HepG2 (cell line): Measurements from ENCODE around the gene BMAL1. TPM values are rescaled to one million over a fixed set of nuclear protein-coding genes. Genes with fewer than 3 reads are reported as not detected.

ENCODE experiments used
- ATAC-seq: fragments of 200-7000 bp; cut with Tn5 transposase; 3 replicates; pipeline ENCODE4 v1.9.1; 2020; ENCODE audit warnings: mild to moderate bottlenecking, moderate library complexity
- BruUV-seq: library from RNA; stranded (reverse); fragments of 400-500 nt; replicated peaks from 2 replicates; lab custom pipeline; 2021; lab: Mats Ljungman, UMichigan
- CTCF ChIA-PET: fragments of 300-600 bp; formaldehyde crosslinking; extraction: SDS; loops from one replicate; lab custom pipeline; 2021; ENCODE audit warnings: low total read pairs, inconsistent platforms, low intra/inter-chr PET ratio; lab: Yijun Ruan, JAX
- POLR2A ChIA-PET: fragments of 350-600 bp; sonication (Branson Sonifier 250); formaldehyde crosslinking; loops from one replicate; lab custom pipeline; 2020; ENCODE audit warnings: antibody characterized with exemption, inconsistent platforms; lab: Yijun Ruan, JAX
- DNase-seq: peaks from one replicate; pipeline ENCODE4 v3.0.0-alpha.2; 2015; ENCODE audit warnings: low spot score
- FAIRE-seq: peaks from 3 replicates; lab custom pipeline; 2011; peaks lifted over from hg19 to GRCh38; lab: Jason Lieb, UNC
- H2AFZ ChIP-seq: one replicate; pipeline ENCODE4 v1.6.1; 2011; ENCODE audit warnings: low read length, inconsistent platforms
- H3K27ac ChIP-seq: fragments of 300-600 bp; 3 replicates; pipeline ENCODE4 v1.8.0; 2011; ENCODE audit warnings: mixed run types, mild to moderate bottlenecking, mixed read lengths, low read length, inconsistent platforms; ENCODE audit not compliant: insufficient read depth; ENCODE audit errors: extremely low read length
- H3K27me3 ChIP-seq, 2 experiments: fragments of 200-600 bp in 1 of 2; 2 replicates in 1 of 2; 3 replicates in 1 of 2; pipeline versions ENCODE4 v1.6.0 to v1.8.0; 2011; ENCODE audit warnings: low read length in 2 of 2, mild to moderate bottlenecking in 2 of 2, moderate library complexity in 2 of 2, inconsistent platforms in 1 of 2; ENCODE audit not compliant: insufficient read depth in 2 of 2, control insufficient read depth in 1 of 2
- H3K36me3 ChIP-seq, 2 experiments: fragments of 200-600 bp in 1 of 2; replicated peaks in 1 of 2; 2 replicates in 1 of 2; 3 replicates in 1 of 2; pipeline versions ENCODE4 v1.5.1 to v1.8.0; 2011; ENCODE audit warnings: low read length in 2 of 2, inconsistent platforms in 1 of 2; ENCODE audit not compliant: insufficient read depth in 2 of 2, control insufficient read depth in 1 of 2
- H3K4me1 ChIP-seq: 2 replicates; pipeline ENCODE4 v1.5.1; 2012; ENCODE audit warnings: low read length, inconsistent platforms; ENCODE audit not compliant: insufficient read depth
- H3K4me2 ChIP-seq: 2 replicates; pipeline ENCODE4 v1.6.0; 2011; ENCODE audit warnings: low read depth, low read length, inconsistent platforms
- H3K4me3 ChIP-seq, 3 experiments: fragments of 200-600 bp in 1 of 3; sonication (generic), shearing (Covaris generic) in 1 of 3; replicated peaks in 1 of 3; 2 replicates each; pipeline ENCODE4 v1.5.1; 2011 to 2016; ENCODE audit warnings: low read length in 3 of 3, inconsistent platforms in 2 of 3, low read depth in 2 of 3, mild to moderate bottlenecking in 2 of 3, control low read depth in 1 of 3, mixed read lengths in 1 of 3; ENCODE audit not compliant: insufficient read depth in 1 of 3
- H3K79me2 ChIP-seq: one replicate; pipeline ENCODE4 v1.6.1; 2011; ENCODE audit warnings: low read length, inconsistent platforms; ENCODE audit not compliant: insufficient read depth
- H3K9ac ChIP-seq: 2 replicates; pipeline ENCODE4 v1.6.0; 2011; ENCODE audit warnings: mild to moderate bottlenecking, low read depth, low read length, inconsistent platforms; ENCODE audit not compliant: insufficient read depth
- H3K9me3 ChIP-seq: 2 replicates; pipeline ENCODE4 v1.5.1; 2012; ENCODE audit warnings: mild to moderate bottlenecking, low read length
- H4K20me1 ChIP-seq: 2 replicates; pipeline ENCODE4 v1.6.0; 2011; ENCODE audit warnings: inconsistent platforms, mild to moderate bottlenecking, low read length, moderate library complexity; ENCODE audit not compliant: insufficient read depth
- HDAC6 ChIP-seq: fragments of 200-600 bp; sonication (generic); IDR thresholded peaks from 2 replicates; pipeline ENCODE4 v1.7.0; 2017; ENCODE audit warnings: mild to moderate bottlenecking, antibody characterized with exemption, low read length, low read depth
- STAT5B ChIP-seq: sonication (generic); formaldehyde crosslinking; IDR thresholded peaks from 2 replicates; pipeline ENCODE4 v1.4.0; 2020; ENCODE audit warnings: missing genetic modification reagents
- ZBTB20 ChIP-seq: sonication (generic); formaldehyde crosslinking; IDR thresholded peaks from 2 replicates; pipeline ENCODE4 v1.8.1; 2023; ENCODE audit warnings: missing genetic modification reagents, low read depth, mild to moderate bottlenecking, borderline replicate concordance
- ZBTB40 ChIP-seq, 2 experiments: fragments of 450-650 bp in 1 of 2; sonication (generic) in 1 of 2; formaldehyde crosslinking in 1 of 2; IDR thresholded peaks; 2 replicates each; pipeline versions ENCODE4 v1.6.1 to v1.8.0; 2016 to 2022; ENCODE audit warnings: antibody characterized with exemption in 1 of 2, mild to moderate bottlenecking in 1 of 2, missing genetic modification reagents in 1 of 2
- ZFP62 ChIP-seq: sonication (generic); formaldehyde crosslinking; IDR thresholded peaks from 2 replicates; pipeline ENCODE4 v1.4.0; 2020; ENCODE audit warnings: missing genetic modification reagents
- ZNF782 ChIP-seq: sonication (generic); formaldehyde crosslinking; IDR thresholded peaks from 2 replicates; pipeline ENCODE4 v1.4.0; 2020; ENCODE audit warnings: missing genetic modification reagents, mild to moderate bottlenecking, borderline replicate concordance
- WGBS: methylation state at CpG from one replicate; pipeline ENCODE4 v1.1.6; 2017; ENCODE audit warnings: low lambda C conversion rate; 5-methylcytosine and 5-hydroxymethylcytosine counted together
- in situ Hi-C: cut with HindIII; loops from 2 replicates; pipeline ENCODE4 v1.10.0; 2017; ENCODE audit warnings: low pct_unique_long_range_greater_than_20kb; ENCODE audit not compliant: extremely low pct_ligation_motif_present
- intact Hi-C: fragments of 100-400 bp; cut with micrococcal nuclease; formaldehyde crosslinking; loops from one replicate; pipeline ENCODE4 v1.10.0; 2022; ENCODE audit not compliant: unreplicated experiment
- polyA plus RNA-seq, 8 experiments: library from polyadenylated mRNA; depleted of rRNA in 3 of 8; stranded (reverse) in 7 of 8; unstranded in 1 of 8; fragments of >200 nt; fragmentation: Illumina TruSeq in 4 of 8; extraction: Trizol in 4 of 8; gene quantifications; 2 replicates each; pipeline versions ENCODE4 v1.2.1 to v1.2.3, GENCODE V29; 2011 to 2016; ENCODE audit warnings: low read depth in 4 of 8, missing spikeins in 1 of 8, mixed read lengths in 1 of 8; ENCODE audit not compliant: insufficient read depth in 1 of 8
- total RNA-seq, 5 experiments: library from RNA; depleted of rRNA; stranded (reverse); fragments of >200 nt; fragmentation: Illumina TruSeq; extraction: Trizol; gene quantifications; 2 replicates each; pipeline ENCODE4 v1.2.3, GENCODE V29; 2016; ENCODE audit warnings: low read depth in 1 of 5

BMAL1 gene
- total and polyA plus RNA-seq, 2 of the 13 experiments (the other 11 are each of a cell fraction or from before 2014, with no cell fraction given), result 4.5 to 4.8 TPM

GRCh38 chr11:13378316-13378715 lies 100.7 kb downstream of the BMAL1 start:
- in situ Hi-C loops, result no loop called here
- H3K79me2 ChIP-seq, result no peaks in the 10 kb centered on the region

DNA sequence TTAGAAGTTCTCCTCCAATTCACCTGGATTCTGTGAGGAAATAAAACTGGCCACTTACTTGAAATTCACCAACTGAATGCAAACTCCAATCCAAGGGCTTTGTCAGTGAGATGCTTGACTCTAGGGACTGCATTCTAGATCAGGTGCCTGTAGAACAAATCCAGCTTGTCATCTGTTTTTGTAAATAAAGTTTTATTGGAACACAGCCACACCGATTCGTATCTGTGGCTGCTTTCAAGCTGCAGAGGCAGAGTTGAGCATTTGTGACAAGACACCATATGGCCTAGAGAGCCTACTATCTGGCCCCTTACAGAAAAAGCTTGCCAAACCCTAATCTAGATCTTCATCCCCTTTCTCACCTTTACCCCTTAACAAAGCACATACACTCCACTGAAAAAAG lies 103.1 kb downstream of the BMAL1 start:
- intact Hi-C loops, result no loop called here
- WGBS, result 100% methylated on average over 2 of the region's 2 CpGs
- Histone ChIP-seq H3K9me3 (no peaks in the 10 kb centered on the region), H3K36me3 (no peaks in the 10 kb centered on the region; a peak in 1 of 5 replicates), H3K79me2 (no peaks in the 10 kb centered on the region), H2AFZ (no peak overlapping the region), H3K9ac (no peak overlapping the region), H3K4me3 (no peak overlapping the region), H3K27ac (no peak overlapping the region), H3K4me1 (no peaks in the 10 kb centered on the region), H3K27me3 (no peaks in the 10 kb centered on the region), H4K20me1 (no peaks in the 10 kb centered on the region), H3K4me2 (no peak overlapping the region)
- DNase-seq (no peak), FAIRE-seq (no peak), ATAC-seq (no peak)
- ChIA-PET POLR2A (no interaction called here), CTCF (no interaction called here)
- TF ChIP-seq ZBTB40 (IDR thresholded peaks at IDR 0.05), result no peak
- TF ChIP-seq ZBTB40 (CRISPR knock-in tag; IDR thresholded peaks at IDR 0.05), result peak; percentile 78
- TF ChIP-seq ZFP62 (CRISPR knock-in tag), result no peak
- in situ Hi-C loops, result no loop called here
- no TSS peak for BruUV-seq

More at GRCh38 chr11:13378316-13378715, 100.7 kb downstream of the BMAL1 start:
- H3K9me3 ChIP-seq, result no peaks in the 10 kb centered on the region
- WGBS, result 97% methylated on average over 2 of the region's 2 CpGs
- H3K27ac ChIP-seq, result no peak overlapping the region
- DNase-seq (no peak), ATAC-seq (no peak), FAIRE-seq (no peak)
- no peak overlapping the region for H3K9ac ChIP-seq
- no peaks in the 10 kb centered on the region for H4K20me1 ChIP-seq
- no peak overlapping the region for H2AFZ ChIP-seq
- H3K4me1 ChIP-seq, result no peaks in the 10 kb centered on the region
- no peaks in the 10 kb centered on the region; a peak in 1 of 5 replicates for H3K36me3 ChIP-seq
- TF ChIP-seq HDAC6 (no peak), STAT5B (CRISPR knock-in tag) (no peak), ZBTB20 (CRISPR knock-in tag) (no peak), ZNF782 (no peak)
- H3K4me3 ChIP-seq, result no peak overlapping the region
- POLR2A ChIA-PET, result no interaction called here
- no TSS peak for BruUV-seq
- intact Hi-C loops, result no loop called here
- no peak overlapping the region for H3K4me2 ChIP-seq
- H3K27me3 ChIP-seq, result no peaks in the 10 kb centered on the region
- CTCF ChIA-PET, result no interaction called here
